ENCODE measurements around the gene NQO2. TPM values are rescaled to one million over a fixed set of nuclear protein-coding genes. Genes with fewer than 3 reads are reported as not detected.
"Not testable (repeated sequence)": the region's sequence is repeated elsewhere in the genome, so short reads cannot be mapped to it uniquely, and the experiment has no call there.

The NQO2 gene
- total RNA-seq, 2 donors from 2014 or later = 18.0 to 35.1 TPM

DNA sequence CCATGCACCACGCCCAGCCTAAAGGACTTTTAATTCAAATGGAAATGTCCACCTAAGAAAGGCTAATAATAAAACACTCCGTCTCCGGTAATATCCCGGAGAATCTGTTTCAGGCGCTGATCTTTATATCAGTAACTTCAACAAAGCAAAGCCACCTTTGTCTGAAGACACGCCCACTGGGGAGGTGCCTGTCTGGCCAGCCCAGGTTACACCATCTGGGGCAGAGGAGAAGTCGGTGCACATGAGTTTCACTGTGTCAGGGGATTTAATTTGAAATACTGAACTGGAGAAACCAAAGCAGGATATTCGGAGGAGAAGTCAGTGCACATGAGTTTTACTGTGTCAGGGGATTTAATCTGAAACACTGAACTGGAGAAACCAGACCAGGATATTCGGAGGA lies 37.7 kb upstream of the NQO2 start:
- peaks cover 30 to 49% of the 10 kb centered on the region in 2 donors for H3K4me1 Mint-ChIP-seq (ENCODE audit: low read depth in 2 of 2)
- H3K36me3 Mint-ChIP-seq = peaks cover 4% of the 10 kb centered on the region
- no peak for DNase-seq (ENCODE audit: low spot score)
- ATAC-seq = no peak
- H3K27me3 Mint-ChIP-seq = no peaks in the 10 kb centered on the region
- no peaks in the 10 kb centered on the region for H3K9me3 Mint-ChIP-seq
- no peak overlapping the region for H3K4me3 Mint-ChIP-seq
- H3K27ac Mint-ChIP-seq = peak overlapping the region in 1 of 2 donors; percentile 62

DNA sequence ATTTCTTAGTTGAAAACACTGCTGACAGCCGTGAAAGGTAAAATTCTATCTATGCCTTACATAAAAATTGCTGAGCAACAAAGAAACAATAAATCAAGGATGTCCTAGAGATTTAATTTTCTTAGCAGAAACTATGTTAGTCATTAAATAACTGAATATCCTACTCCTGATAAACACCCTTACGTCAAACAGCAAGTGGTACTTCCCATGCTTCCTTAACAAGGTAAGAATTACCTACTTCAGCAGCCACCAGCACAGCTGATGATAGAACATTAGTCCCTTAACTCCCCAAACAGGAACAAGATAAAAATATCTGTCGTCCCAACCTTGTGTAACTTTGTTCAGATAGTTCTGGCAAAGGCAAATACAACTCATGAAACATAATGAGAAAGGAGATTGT lies 37.1 kb upstream of the NQO2 start:
- no peak overlapping the region for H3K4me3 Mint-ChIP-seq
- no peaks in the 10 kb centered on the region for H3K27me3 Mint-ChIP-seq
- H3K9me3 Mint-ChIP-seq = no peaks in the 10 kb centered on the region

DNA sequence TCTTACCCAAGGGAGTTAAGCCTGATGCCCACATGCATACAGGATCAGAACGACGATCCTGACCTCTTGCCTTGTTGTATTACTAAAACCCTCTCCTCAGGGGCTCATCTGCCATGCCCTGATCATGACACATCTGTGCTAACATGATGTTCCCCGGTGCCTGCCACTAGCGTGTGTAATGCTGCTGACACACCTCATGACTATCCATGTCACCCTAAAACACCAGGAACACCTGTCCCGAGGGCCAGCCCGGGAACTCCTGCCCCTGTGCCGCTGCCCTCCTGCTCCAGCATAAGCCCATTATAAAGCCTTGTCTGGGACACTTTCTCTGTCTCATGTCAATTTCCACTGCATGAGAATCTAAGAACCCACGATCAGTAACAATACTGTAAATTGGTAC lies 35.9 kb upstream of the NQO2 start:
- ATAC-seq (no peak), DNase-seq (ENCODE audit: low spot score) (no peak)
- no peaks in the 10 kb centered on the region for H3K27me3 Mint-ChIP-seq
- H3K4me1 Mint-ChIP-seq (ENCODE audit: low read depth in 2 of 2) = peaks cover 31 to 51% of the 10 kb centered on the region in 2 donors
- H3K27ac Mint-ChIP-seq = no peak overlapping the region
- H3K9me3 Mint-ChIP-seq = no peaks in the 10 kb centered on the region
- peaks cover 9% of the 10 kb centered on the region for H3K36me3 Mint-ChIP-seq
- no peak overlapping the region for H3K4me3 Mint-ChIP-seq

More for the DNA sequence above, 37.1 kb upstream of the NQO2 start:
- no peak for DNase-seq (ENCODE audit: low spot score)
- H3K4me1 Mint-ChIP-seq (ENCODE audit: low read depth in 2 of 2) = peaks cover 34 to 53% of the 10 kb centered on the region in 2 donors
- peaks cover 5% of the 10 kb centered on the region for H3K36me3 Mint-ChIP-seq
- H3K27ac Mint-ChIP-seq = peak overlapping the region in 1 of 2 donors; percentile 62
- ATAC-seq = no peak

DNA sequence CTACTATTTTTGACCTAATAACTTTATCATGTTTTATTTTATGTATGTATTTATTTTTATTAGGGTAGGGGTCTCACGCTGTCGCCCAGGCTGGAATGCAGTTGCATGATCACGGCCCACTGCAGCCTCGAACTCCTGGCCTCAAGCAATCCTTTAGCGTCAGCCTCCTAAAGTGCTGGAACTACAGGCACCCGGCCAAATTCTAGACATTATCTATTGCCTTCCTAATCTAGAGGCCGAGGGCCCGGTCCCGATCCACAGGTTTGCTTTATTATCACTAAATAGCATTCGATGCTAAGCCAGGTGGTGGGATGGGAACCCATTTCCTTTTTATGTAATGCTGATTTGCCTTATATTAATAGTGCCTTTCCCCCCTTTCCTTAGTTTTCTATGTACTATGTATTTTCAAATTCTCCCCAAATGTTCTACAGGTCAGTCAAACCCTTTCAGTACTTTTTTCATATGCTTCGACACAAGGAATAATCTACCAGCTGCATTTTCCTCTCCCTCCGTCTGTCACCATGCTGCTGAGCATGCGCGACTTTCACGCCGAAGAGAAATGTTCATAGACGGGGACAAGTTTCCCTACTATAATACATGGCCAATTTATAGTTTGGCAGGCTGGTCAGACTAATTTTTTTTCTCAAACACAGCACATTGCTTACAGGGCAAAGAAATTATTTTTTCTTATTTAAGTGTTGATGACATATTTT lies 34.7 kb upstream of the NQO2 start:
- H3K36me3 Mint-ChIP-seq = peaks cover 10% of the 10 kb centered on the region
- peaks cover 39 to 52% of the 10 kb centered on the region in 2 donors for H3K4me1 Mint-ChIP-seq (ENCODE audit: low read depth in 2 of 2)
- no peak overlapping the region for H3K4me3 Mint-ChIP-seq
- DNase-seq (ENCODE audit: low spot score) (no peak), ATAC-seq (no peak)
- H3K27ac Mint-ChIP-seq = no peak overlapping the region
- H3K27me3 Mint-ChIP-seq = no peaks in the 10 kb centered on the region
- no peaks in the 10 kb centered on the region for H3K9me3 Mint-ChIP-seq

DNA sequence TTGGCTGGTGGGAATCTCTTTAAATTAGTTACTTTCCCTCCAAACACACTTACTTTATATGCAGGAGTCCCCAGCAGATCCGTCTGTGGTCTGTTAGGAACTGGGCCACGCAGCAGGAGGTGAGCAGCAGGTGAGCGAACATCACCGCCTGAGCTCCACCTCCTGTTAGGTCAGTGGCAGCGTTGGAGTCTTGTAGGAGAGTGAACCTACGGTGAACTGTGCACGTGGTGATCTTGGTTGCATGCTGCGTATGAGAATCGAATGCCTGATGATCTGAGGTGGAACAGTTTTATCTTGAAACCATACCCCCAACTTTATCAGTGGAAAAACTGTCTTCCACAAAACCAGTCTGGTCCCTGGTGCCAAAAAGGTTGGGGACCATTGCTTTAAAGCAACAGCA lies 33.3 kb upstream of the NQO2 start:
- peaks cover 46 to 48% of the 10 kb centered on the region in 2 donors for H3K4me1 Mint-ChIP-seq (ENCODE audit: low read depth in 2 of 2)
- peak overlapping the region in 1 of 2 donors; percentile 60 for H3K27ac Mint-ChIP-seq
- no peaks in the 10 kb centered on the region for H3K9me3 Mint-ChIP-seq
- no peaks in the 10 kb centered on the region for H3K27me3 Mint-ChIP-seq
- DNase-seq (ENCODE audit: low spot score) = no peak
- peaks cover 14% of the 10 kb centered on the region for H3K36me3 Mint-ChIP-seq
- no peak for ATAC-seq
- no peak overlapping the region for H3K4me3 Mint-ChIP-seq

DNA sequence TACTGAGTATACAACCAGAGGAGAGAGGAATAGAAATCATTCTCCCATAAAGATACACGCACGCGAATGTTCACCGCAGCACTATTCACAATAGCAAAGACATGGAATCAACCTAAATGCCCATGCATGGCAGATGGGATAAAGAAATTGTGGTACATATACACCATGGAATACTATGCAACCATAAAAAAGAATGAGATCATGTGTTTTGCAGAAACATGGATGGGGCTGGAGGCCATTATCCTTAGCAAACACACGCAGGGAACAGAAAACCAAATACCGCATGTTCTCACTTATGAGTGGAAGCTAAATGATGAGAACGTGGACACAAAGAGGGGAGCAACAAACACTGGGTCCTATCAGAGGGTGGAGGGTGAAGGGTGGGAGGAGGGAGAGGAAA lies 31.8 kb upstream of the NQO2 start:
- H3K4me1 Mint-ChIP-seq (ENCODE audit: low read depth in 2 of 2) = peaks cover 48 to 50% of the 10 kb centered on the region in 2 donors
- no peak overlapping the region for H3K27ac Mint-ChIP-seq
- no peaks in the 10 kb centered on the region for H3K9me3 Mint-ChIP-seq
- peak overlapping the region; percentile 32 for H3K4me3 Mint-ChIP-seq
- DNase-seq (ENCODE audit: low spot score) (no peak), ATAC-seq (no peak)
- H3K36me3 Mint-ChIP-seq = peaks cover 24% of the 10 kb centered on the region
- H3K27me3 Mint-ChIP-seq = no peaks in the 10 kb centered on the region

DNA sequence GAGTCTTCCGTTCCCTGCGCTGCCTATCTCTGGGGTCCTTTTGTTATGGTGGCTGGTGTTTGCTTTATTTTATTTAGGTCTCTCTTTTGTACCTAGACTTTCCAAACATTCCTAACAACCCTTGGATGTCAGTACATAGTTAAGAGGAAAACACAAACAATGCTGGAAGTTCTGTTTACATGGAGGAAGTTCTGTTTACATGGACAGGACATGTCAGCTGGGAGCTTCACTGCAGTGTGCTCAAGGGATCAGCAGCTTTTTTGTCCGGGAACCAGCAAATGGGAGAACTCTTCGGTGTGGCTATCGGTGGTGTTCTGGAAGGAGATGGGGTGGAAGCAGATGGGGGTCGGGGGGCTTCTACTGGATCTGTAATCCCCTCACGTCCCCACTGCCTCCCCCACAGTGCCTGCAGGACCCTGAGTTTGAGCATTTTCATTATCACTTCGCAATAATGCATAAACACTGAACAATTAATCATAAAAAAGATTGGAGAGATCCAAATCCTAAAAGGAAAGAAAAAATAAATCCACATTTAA lies 31.0 kb upstream of the NQO2 start:
- H3K4me1 Mint-ChIP-seq (ENCODE audit: low read depth in 2 of 2) = peaks cover 48 to 54% of the 10 kb centered on the region in 2 donors
- H3K9me3 Mint-ChIP-seq = no peaks in the 10 kb centered on the region
- H3K4me3 Mint-ChIP-seq = no peak overlapping the region
- ATAC-seq (no peak), DNase-seq (ENCODE audit: low spot score) (no peak)
- H3K27me3 Mint-ChIP-seq = no peaks in the 10 kb centered on the region
- peaks cover 24% of the 10 kb centered on the region for H3K36me3 Mint-ChIP-seq
- peak overlapping the region in 1 of 2 donors; percentile 20 for H3K27ac Mint-ChIP-seq

DNA sequence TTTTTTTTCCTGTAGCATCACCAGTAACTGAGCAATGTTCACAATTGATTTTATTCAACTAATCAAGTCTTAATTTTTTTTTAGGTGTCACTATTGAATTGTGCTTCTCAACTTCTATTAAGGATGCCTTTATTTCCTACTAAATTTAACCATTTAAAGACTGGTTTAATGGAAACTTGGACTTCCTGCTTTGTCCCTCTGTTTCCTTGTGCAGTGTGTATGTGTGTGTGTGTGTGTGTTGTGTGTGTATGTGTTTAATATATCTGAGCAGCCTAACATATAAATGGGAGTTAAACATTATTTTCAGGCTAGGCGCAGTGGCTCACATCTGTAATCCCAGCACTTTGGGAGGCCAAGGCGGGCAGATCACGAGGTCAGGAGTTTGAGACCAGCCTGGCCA lies 30.1 kb upstream of the NQO2 start:
- Mint-ChIP-seq H3K27ac (peak overlapping the region; percentile 87 to 89), H3K27me3 (no peaks in the 10 kb centered on the region), H3K4me1 (ENCODE audit: low read depth in 2 of 2) (peaks cover 52 to 62% of the 10 kb centered on the region in 2 donors), H3K9me3 (no peaks in the 10 kb centered on the region), H3K36me3 (peaks cover 24% of the 10 kb centered on the region), H3K4me3 (peak overlapping the region; percentile 90)
- no peak for ATAC-seq
- DNase-seq (ENCODE audit: low spot score) = no peak

DNA sequence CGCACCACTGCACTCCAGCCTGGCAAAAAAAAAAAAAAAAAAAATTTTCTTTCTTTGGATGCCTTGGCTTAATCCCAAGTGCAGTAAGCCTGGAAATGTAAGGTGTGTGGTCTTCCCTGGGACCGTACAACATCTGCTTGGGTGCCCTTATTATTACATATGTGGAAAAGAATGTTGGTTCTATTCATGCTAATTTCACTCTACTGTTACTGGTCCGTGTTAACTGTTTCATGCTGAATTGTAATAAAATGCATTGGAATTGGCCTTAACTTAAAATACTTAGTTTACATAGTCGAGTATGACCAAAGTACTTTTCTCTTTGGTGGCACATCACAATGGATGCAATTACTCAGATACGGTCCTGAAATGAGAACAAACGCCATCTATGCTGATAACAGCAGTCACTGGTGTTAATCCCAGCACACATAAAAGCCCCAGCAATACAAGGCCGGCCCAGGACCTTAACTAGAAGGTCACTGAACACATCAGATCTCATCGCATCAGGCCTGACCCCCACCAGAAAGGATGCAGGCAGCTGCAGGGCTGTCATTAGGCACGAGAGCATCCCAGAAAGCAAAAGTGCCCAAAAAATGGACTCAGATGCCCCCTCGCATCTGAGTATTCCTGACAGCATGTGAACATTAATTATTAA lies 29.5 kb upstream of the NQO2 start:
- peak overlapping the region; percentile 87 to 89 for H3K27ac Mint-ChIP-seq
- peaks cover 53 to 63% of the 10 kb centered on the region in 2 donors for H3K4me1 Mint-ChIP-seq (ENCODE audit: low read depth in 2 of 2)

DNA sequence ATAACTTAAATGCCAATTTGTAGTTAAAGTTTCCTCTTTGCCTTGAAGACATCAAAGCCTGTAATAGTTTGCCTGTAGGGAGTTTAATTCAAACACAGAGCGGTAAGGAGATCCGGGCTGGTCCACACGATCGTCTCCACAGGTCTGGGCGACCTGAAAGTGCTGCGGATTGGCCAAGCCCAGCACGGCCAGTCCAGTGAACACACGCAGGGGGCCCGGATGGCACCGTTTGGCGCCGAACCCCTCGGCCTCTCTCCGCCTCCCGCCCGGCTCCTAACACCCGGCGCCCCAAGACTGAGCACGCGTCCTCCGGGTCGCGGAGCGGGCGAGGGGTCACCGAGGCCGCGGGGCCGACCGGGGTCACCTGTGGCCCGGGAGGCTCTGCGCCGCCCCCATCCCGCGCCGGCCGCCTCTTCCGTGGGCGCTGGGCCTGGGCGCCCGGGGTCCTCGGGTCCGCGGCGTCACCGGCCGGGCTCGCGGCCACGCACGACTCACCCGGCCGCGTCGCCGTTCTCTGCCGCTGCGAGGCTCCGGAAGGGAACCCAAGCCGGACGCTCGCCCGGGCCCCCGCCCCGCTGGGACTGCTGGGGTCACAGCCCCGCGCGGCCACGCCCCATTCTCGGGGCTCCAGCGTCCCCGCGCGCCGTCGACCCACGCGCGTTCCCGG lies 28.8 kb upstream of the NQO2 start:
- DNase-seq (ENCODE audit: low spot score) = peak; percentile 82
- Mint-ChIP-seq H3K27me3 (no peaks in the 10 kb centered on the region), H3K4me3 (peak overlapping the region; percentile 90), H3K36me3 (peaks cover 28% of the 10 kb centered on the region), H3K4me1 (ENCODE audit: low read depth in 2 of 2) (peaks cover 55 to 68% of the 10 kb centered on the region in 2 donors), H3K9me3 (no peaks in the 10 kb centered on the region), H3K27ac (peak overlapping the region; percentile 87 to 89)
- ATAC-seq = peak; percentile 86 to 90

More for the DNA sequence above, 29.5 kb upstream of the NQO2 start:
- H3K9me3 Mint-ChIP-seq = no peaks in the 10 kb centered on the region
- ATAC-seq (peak in 1 of 2 donors; percentile 18), DNase-seq (ENCODE audit: low spot score) (no peak)
- H3K27me3 Mint-ChIP-seq = no peaks in the 10 kb centered on the region
- peaks cover 24% of the 10 kb centered on the region for H3K36me3 Mint-ChIP-seq
- H3K4me3 Mint-ChIP-seq = peak overlapping the region; percentile 90

DNA sequence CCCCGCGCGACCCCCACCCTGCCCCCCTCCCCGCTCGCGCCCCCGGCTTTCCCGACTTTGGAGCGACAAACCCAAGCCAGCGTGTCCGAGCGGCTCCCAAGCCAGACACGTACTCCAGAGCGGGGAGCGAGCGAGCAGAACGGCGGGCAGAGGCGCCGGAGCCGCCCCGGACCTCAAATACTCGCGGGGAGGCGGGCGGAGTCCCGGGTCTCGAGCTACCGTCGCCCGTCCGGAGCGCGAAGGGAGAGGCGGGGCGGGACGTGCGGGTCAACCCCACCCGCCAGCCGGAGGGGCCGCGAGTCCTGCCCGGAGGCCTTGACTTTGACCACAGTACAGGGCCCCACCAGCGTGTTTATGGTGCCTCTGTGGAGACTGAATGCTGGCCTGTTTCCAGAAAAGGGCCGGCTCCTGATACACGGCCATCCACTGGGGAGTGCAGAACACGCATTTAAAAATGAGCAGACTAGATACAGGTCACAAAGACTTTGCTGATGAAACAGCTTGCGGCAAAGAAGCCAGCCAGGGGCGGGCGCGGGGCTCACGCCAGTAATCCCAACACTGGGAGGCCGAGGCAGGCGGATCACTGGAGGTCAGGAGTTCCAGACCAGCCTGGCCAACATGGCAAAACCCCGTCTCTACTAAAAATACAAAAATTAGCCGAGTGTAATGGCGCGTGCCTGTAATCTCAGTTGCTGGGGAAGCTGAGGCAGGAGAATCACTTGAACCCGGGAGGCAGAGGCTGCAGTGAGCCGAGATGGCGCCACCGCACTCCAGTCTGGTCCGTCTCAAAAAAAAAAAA lies 28.1 kb upstream of the NQO2 start, which contains the start of gene SERPINB6:
TSS of gene SERPINB6 (minus strand) at position 148 of the 799 bp plus-strand sequence. CDS start 12,235 bp downstream, outside the sequence.
- Mint-ChIP-seq H3K9me3 (no peaks in the 10 kb centered on the region), H3K36me3 (peaks cover 25% of the 10 kb centered on the region), H3K27ac (peak within 1 kb of the TSS; percentile 92 to 93), H3K4me3 (peak within 1 kb of the TSS; percentile 90), H3K4me1 (ENCODE audit: low read depth in 2 of 2) (peaks cover 54 to 71% of the 10 kb centered on the region in 2 donors), H3K27me3 (no peaks in the 10 kb centered on the region)
- DNase-seq (ENCODE audit: low spot score) = peak; percentile 72
- peak; percentile 65 to 77 for ATAC-seq

DNA sequence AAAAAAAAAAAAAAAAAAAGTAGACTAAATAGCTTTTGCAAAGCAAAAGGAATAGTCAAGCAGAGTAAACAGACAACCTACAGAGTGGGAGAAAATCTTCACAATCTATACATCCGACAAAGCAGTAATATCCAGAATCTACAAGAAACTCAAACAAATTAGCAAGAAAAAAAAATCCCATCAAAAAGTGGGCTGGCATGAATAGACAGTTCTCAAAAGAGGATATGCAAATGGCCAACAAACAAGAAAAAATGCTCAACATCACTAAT lies 27.5 kb upstream of the NQO2 start:
- peaks cover 50 to 74% of the 10 kb centered on the region in 2 donors for H3K4me1 Mint-ChIP-seq (ENCODE audit: low read depth in 2 of 2)
- H3K9me3 Mint-ChIP-seq = not testable (repeated sequence)
- H3K27ac Mint-ChIP-seq = peak overlapping the region; percentile 92 to 93

DNA sequence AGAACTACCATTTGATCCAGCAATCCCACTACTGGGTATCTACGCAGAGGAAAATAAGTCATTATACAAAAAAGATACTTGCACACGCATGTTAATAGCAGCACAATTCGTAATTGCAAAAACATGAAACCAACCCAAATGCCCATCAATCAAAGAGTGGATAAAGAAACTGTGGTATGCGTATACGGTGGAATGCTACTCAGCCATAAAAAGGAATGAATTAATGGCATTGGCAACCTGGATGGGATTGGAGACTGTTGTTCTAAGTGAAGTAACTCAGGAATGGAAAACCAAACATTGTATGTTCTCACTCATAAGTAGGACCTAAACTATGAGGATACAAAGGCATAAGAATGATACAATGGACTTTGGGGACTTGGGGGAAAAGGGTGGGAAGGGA lies 27.0 kb upstream of the NQO2 start:
- peaks cover 24% of the 10 kb centered on the region for H3K36me3 Mint-ChIP-seq
- H3K27ac Mint-ChIP-seq = peak overlapping the region; percentile 92 to 93
- H3K4me1 Mint-ChIP-seq (ENCODE audit: low read depth in 2 of 2) = peaks cover 45 to 72% of the 10 kb centered on the region in 2 donors
- not testable (repeated sequence) for ATAC-seq; DNase-seq (ENCODE audit: low spot score); H3K27me3 Mint-ChIP-seq; H3K9me3 Mint-ChIP-seq
- H3K4me3 Mint-ChIP-seq = peak overlapping the region; percentile 89

More for the DNA sequence above, 27.5 kb upstream of the NQO2 start:
- Mint-ChIP-seq H3K36me3 (peaks cover 25% of the 10 kb centered on the region), H3K4me3 (peak overlapping the region; percentile 89)
- not testable (repeated sequence) for H3K27me3 Mint-ChIP-seq; ATAC-seq; DNase-seq (ENCODE audit: low spot score)

Measured in natural killer cell treated with Interleukin-12 subunit alpha and Interleukin-12 subunit beta and Interleukin-15 and Interleukin-18, amount 100 ng/mL, for 72 hours (primary cell).